ENCODE measurements around the gene SORBS1. TPM values are rescaled to one million over a fixed set of nuclear protein-coding genes. Genes with fewer than 3 reads are reported as not detected.
A peak's percentile ranks its signal among the peaks of the same experiment; 100 is the strongest.

SORBS1 gene
- total RNA-seq, 1 donor from 2014 or later: 896 TPM

GRCh38 chr10:95560278-95561176 is 644 bp downstream of the SORBS1 start:
- H3K4me3 ChIP-seq: peak overlapping the region; percentile 82
- peaks cover 60% of the 10 kb centered on the region for H3K4me1 ChIP-seq
- intact Hi-C loops (cut with micrococcal nuclease): no loop called here
- no peak for TF ChIP-seq CTCF (IDR thresholded peaks at IDR 0.05; ENCODE audit: borderline replicate concordance)
- H3K36me3 ChIP-seq: no peaks in the 10 kb centered on the region
- peak; percentile 39 for DNase-seq
- H3K9me3 ChIP-seq (replicated peaks): no peaks in the 10 kb centered on the region
- peak overlapping the region; percentile 89 for H3K27ac ChIP-seq (replicated peaks)
- no peaks in the 10 kb centered on the region for H3K27me3 ChIP-seq (ENCODE audit: low read depth)

- no peak for DNase-seq
These were observed 1.3 kb downstream of the SORBS1 start for GRCh38 chr10:95559896-95560277.

GRCh38 chr10:95559471-95559870 is 1.7 kb downstream of the SORBS1 start:
- no peak for DNase-seq
- Histone ChIP-seq H3K36me3 (no peaks in the 10 kb centered on the region), H3K4me1 (peaks cover 70% of the 10 kb centered on the region), H3K9me3 (replicated peaks) (no peaks in the 10 kb centered on the region), H3K27ac (replicated peaks) (peak overlapping the region; percentile 89), H3K27me3 (ENCODE audit: low read depth) (no peaks in the 10 kb centered on the region), H3K4me3 (peak overlapping the region; percentile 82)
- intact Hi-C loops (cut with micrococcal nuclease): loop anchor here (10.0 kb wide), 2 partner anchors 85 to 125 kb away; no protein-coding TSS in a partner anchor
- no peak for TF ChIP-seq CTCF (IDR thresholded peaks at IDR 0.05; ENCODE audit: borderline replicate concordance)

More at GRCh38 chr10:95559896-95560277, 1.3 kb downstream of the SORBS1 start:
- Histone ChIP-seq H3K4me3 (peak overlapping the region; percentile 82), H3K9me3 (replicated peaks) (no peaks in the 10 kb centered on the region), H3K36me3 (no peaks in the 10 kb centered on the region), H3K27me3 (ENCODE audit: low read depth) (no peaks in the 10 kb centered on the region), H3K27ac (replicated peaks) (peak overlapping the region; percentile 89), H3K4me1 (peaks cover 66% of the 10 kb centered on the region)
- TF ChIP-seq CTCF (IDR thresholded peaks at IDR 0.05; ENCODE audit: borderline replicate concordance): no peak
- intact Hi-C loops (cut with micrococcal nuclease): loop anchor here (10.0 kb wide), 2 partner anchors 85 to 125 kb away; no protein-coding TSS in a partner anchor

DNA sequence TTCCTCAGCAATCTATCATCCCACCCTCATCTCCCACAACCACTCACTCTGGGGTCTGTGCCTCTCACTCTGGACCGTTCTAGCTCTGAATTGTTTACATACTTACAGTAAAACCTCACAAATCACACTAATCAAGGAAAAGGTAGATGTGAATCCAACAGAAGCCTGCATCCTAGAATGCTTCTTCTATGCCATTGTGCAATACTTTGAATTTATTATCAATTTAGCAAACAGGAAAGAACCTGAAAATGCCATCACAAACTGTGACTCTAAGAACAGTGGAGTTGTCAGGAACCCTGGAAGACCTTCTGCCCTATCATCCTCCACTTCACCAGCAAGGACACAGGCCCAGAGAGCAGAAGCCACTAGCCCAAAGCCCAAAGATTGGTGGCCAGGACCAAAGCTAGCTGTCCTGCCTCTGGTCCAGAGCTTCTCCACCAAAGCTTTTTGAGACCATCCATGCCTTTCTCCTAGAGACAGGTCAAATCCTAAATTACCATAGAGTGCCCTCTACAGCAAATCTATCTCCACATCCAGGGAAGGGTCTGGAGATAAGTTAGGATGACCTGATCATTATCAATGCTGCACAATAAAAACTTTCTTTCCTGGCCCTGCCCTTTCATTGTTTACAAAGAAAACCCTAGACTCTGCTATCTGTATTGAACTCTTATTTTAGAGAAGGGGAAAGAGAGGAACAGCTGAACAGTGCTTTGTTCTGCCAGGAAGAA is 2.4 kb downstream of the SORBS1 start:
- no peak for DNase-seq
- intact Hi-C loops (cut with micrococcal nuclease): loop anchor here (10.0 kb wide), 2 partner anchors 84 to 124 kb away; no protein-coding TSS in a partner anchor
- H3K27ac ChIP-seq (replicated peaks): peak overlapping the region; percentile 89
- no peak for TF ChIP-seq CTCF (IDR thresholded peaks at IDR 0.05; ENCODE audit: borderline replicate concordance)
- no peaks in the 10 kb centered on the region for H3K36me3 ChIP-seq
- peak overlapping the region; percentile 82 for H3K4me3 ChIP-seq
- H3K27me3 ChIP-seq (ENCODE audit: low read depth): no peaks in the 10 kb centered on the region
- no peaks in the 10 kb centered on the region for H3K9me3 ChIP-seq (replicated peaks)
- H3K4me1 ChIP-seq: peaks cover 70% of the 10 kb centered on the region

GRCh38 chr10:95556994-95557767 is 4.0 kb downstream of the SORBS1 start:
- Histone ChIP-seq H3K4me3 (peak overlapping the region; percentile 82), H3K27ac (replicated peaks) (peak overlapping the region; percentile 89), H3K9me3 (replicated peaks) (peaks cover 10% of the 10 kb centered on the region), H3K27me3 (ENCODE audit: low read depth) (no peaks in the 10 kb centered on the region), H3K36me3 (peaks cover 8% of the 10 kb centered on the region), H3K4me1 (peaks cover 79% of the 10 kb centered on the region)
- no peak for DNase-seq
- TF ChIP-seq CTCF (IDR thresholded peaks at IDR 0.05; ENCODE audit: borderline replicate concordance): no peak
- intact Hi-C loops (cut with micrococcal nuclease): loop anchor here (10.0 kb wide), 2 partner anchors 82 to 122 kb away; no protein-coding TSS in a partner anchor

Measured in left ventricle myocardium inferior (tissue), 1 donor.